ENCODE measurements around the gene TLX2. TPM values are rescaled to one million over a fixed set of nuclear protein-coding genes. Genes with fewer than 3 reads are reported as not detected.
A peak's percentile ranks its signal among the peaks of the same experiment; 100 is the strongest.

TLX2 gene
- total RNA-seq, 2 donors from 2014 or later: 0.12 to 0.40 TPM

DNA sequence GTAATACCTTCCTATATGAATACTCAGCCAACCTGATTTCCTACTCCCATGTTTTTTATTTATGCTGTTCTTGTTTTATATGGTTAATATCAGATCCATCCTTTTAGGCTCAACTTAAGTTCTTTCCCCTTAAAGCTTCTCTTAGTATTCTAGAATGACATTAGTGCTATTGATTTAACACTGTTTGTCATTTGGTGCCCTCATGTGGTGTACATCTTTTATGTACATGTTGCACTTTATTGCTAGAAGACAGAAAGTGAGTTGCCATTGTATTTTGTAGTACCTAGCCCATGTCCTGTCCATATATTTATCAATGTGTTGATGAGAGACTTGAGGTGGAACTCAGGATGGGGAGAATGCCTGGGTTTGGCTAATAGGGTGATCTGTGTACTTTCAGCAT lies 18.0 kb downstream of the TLX2 start:
- TF ChIP-seq, protein P1, sequence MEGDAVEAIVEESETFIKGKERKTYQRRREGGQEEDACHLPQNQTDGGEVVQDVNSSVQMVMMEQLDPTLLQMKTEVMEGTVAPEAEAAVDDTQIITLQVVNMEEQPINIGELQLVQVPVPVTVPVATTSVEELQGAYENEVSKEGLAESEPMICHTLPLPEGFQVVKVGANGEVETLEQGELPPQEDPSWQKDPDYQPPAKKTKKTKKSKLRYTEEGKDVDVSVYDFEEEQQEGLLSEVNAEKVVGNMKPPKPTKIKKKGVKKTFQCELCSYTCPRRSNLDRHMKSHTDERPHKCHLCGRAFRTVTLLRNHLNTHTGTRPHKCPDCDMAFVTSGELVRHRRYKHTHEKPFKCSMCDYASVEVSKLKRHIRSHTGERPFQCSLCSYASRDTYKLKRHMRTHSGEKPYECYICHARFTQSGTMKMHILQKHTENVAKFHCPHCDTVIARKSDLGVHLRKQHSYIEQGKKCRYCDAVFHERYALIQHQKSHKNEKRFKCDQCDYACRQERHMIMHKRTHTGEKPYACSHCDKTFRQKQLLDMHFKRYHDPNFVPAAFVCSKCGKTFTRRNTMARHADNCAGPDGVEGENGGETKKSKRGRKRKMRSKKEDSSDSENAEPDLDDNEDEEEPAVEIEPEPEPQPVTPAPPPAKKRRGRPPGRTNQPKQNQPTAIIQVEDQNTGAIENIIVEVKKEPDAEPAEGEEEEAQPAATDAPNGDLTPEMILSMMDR (IDR thresholded peaks at IDR 0.05): peak; percentile 22
- H3K27ac ChIP-seq: no peak overlapping the region
- no peaks in the 10 kb centered on the region for H3K4me1 ChIP-seq
- no peaks in the 10 kb centered on the region for H3K27me3 ChIP-seq
- H3K36me3 ChIP-seq: peaks cover under 1% of the 10 kb centered on the region
- no peaks in the 10 kb centered on the region for H3K9me3 ChIP-seq
- no peak overlapping the region for H3K9ac ChIP-seq (ENCODE audit: low read depth in 2 of 2, low read length in 2 of 2)
- no peak for DNase-seq
- intact Hi-C loops (cut with DNase I): loop anchor here (5.0 kb wide), 1 partner anchor 50 kb away; the partner anchor contains the start of genes CCDC142 and TTC31
- no peak overlapping the region for H3K4me3 ChIP-seq

DNA sequence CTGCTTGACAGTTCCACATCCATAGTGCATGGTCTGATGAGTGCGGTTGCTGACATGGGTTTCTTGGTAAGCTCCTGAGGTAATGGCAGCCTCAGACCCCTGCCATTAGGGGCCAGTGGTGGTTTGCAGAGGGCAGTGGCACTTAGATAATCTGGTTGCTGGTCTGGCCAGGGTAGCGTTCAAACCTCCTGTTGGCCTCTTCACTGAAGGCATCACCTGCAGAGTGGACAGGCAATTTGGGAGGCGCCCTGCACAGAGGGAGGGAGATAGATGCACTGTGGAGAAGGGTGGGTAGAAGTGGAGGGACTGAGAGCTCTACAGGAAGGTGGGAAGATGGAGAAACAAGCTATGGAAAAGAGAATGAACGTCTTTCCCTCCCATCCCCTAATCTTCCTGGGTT lies 19.2 kb downstream of the TLX2 start:
- H3K4me1 ChIP-seq: no peaks in the 10 kb centered on the region
- H3K36me3 ChIP-seq: no peaks in the 10 kb centered on the region
- no peaks in the 10 kb centered on the region for H3K27me3 ChIP-seq
- DNase-seq: no peak
- TF ChIP-seq, protein P1 (IDR thresholded peaks at IDR 0.05): no peak
- H3K4me3 ChIP-seq: no peak overlapping the region
- no peak overlapping the region for H3K9ac ChIP-seq (ENCODE audit: low read depth in 2 of 2, low read length in 2 of 2)
- no peak overlapping the region for H3K27ac ChIP-seq
- intact Hi-C loops (cut with DNase I): loop anchor here (5.0 kb wide), 1 partner anchor 51 kb away; the partner anchor contains the start of genes CCDC142 and TTC31
- H3K9me3 ChIP-seq: no peaks in the 10 kb centered on the region

DNA sequence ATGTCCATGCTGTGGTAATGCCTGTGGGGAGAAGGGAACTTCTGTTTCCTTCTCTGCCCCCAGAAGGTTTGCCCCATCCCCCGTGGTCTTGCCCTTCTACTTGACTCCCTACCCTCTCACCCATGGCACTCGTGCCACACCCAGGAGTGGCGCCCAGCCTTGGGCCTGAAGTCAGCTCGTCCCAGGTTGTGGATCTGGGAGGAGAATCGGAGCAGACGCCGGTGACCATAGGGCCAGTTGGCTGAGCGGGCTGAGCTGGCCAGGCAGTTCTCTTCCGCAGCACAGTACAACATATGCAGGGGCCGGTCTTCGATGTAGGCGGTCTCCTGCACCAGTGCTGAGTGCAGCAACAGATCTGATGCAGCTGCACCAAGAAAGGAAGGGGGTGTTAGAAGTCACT lies 20.2 kb downstream of the TLX2 start:
- intact Hi-C loops (cut with DNase I): loop anchor here (5.0 kb wide), 1 partner anchor 52 kb away; the partner anchor contains the start of genes CCDC142 and TTC31
- Histone ChIP-seq H3K27ac (no peak overlapping the region), H3K4me1 (no peaks in the 10 kb centered on the region), H3K27me3 (no peaks in the 10 kb centered on the region), H3K36me3 (no peaks in the 10 kb centered on the region), H3K9me3 (no peaks in the 10 kb centered on the region), H3K9ac (ENCODE audit: low read depth in 2 of 2, low read length in 2 of 2) (no peak overlapping the region), H3K4me3 (no peak overlapping the region)
- no peak for DNase-seq
- TF ChIP-seq, protein P1 (IDR thresholded peaks at IDR 0.05): no peak

DNA sequence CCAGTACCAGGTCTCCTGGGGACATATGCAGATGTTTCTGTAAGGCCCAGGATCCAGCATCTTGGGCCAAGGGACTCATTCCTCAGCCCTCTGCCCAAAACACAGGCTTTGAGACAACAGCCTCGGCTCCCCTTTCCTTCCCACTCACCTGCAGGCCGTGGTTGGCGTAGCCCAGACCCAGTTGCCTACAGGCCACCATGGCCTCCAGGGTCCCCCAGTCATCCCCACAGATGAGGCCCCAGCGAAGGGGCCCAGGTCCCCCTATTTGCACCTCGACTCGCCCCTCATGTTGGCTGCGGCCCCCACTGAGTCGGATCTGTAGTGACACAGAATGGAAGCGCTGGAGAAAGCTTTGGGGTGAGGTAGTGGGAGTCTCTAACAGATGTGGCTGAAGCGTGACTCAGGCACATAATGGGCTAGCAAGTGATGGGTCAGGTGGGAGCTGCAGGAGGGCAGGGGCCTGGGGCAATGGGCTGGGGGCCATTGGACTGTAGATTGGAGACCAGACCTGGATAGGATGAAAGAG lies 21.3 kb downstream of the TLX2 start:
- no peak for DNase-seq
- Histone ChIP-seq H3K9ac (ENCODE audit: low read depth in 2 of 2, low read length in 2 of 2) (no peak overlapping the region), H3K36me3 (no peaks in the 10 kb centered on the region), H3K9me3 (no peaks in the 10 kb centered on the region), H3K4me3 (no peak overlapping the region), H3K4me1 (no peaks in the 10 kb centered on the region), H3K27me3 (no peaks in the 10 kb centered on the region), H3K27ac (no peak overlapping the region)
- TF ChIP-seq, protein P1 (IDR thresholded peaks at IDR 0.05): no peak
- intact Hi-C loops (cut with DNase I): no loop called here

DNA sequence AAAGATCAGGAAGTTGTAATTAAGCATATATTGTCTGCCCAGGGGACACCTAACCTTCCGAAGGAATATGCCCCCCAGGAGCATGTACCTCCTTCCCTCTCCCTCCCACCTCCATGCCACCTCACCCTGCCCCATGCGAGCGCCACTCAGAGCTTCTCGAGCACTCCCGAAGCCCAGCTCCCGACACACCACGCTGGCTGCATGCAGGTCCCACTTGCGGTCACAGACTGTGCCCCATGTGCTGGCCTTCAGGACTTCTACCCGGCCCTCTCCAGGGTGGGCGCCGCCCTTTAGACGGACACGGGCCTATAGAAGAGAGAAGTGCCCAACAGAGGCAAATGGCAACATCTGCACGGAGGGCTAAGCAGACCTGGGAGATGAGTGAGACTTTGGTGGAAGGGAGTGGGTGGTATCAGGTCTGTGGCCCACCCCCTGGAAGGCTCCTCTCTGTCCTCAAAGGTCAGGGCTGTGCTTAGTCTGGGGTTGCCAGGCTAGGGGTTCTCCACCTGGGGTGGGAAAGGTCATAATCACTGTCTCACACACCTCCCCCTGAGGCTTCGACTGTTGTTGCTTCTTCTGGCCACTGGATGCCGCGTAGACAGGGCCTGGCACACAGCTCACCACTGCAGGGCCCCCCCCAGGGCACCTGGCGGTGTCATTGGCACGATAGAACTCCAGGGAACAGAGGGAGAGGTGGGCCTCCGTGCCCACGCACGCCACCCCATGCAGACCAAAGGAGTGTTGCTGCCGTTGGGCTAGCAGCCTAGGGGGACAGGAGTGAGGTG lies 22.1 kb downstream of the TLX2 start:
- no peak overlapping the region for H3K4me3 ChIP-seq
- H3K4me1 ChIP-seq: no peaks in the 10 kb centered on the region
- H3K36me3 ChIP-seq: no peaks in the 10 kb centered on the region
- H3K9ac ChIP-seq (ENCODE audit: low read depth in 2 of 2, low read length in 2 of 2): no peak overlapping the region
- TF ChIP-seq, protein P1 (IDR thresholded peaks at IDR 0.05): no peak
- no peak for DNase-seq
- no peak overlapping the region for H3K27ac ChIP-seq
- H3K27me3 ChIP-seq: no peaks in the 10 kb centered on the region
- intact Hi-C loops (cut with DNase I): no loop called here
- H3K9me3 ChIP-seq: no peaks in the 10 kb centered on the region
